Measurements from ENCODE around the gene STUB1.

Gene STUB1

DNA sequence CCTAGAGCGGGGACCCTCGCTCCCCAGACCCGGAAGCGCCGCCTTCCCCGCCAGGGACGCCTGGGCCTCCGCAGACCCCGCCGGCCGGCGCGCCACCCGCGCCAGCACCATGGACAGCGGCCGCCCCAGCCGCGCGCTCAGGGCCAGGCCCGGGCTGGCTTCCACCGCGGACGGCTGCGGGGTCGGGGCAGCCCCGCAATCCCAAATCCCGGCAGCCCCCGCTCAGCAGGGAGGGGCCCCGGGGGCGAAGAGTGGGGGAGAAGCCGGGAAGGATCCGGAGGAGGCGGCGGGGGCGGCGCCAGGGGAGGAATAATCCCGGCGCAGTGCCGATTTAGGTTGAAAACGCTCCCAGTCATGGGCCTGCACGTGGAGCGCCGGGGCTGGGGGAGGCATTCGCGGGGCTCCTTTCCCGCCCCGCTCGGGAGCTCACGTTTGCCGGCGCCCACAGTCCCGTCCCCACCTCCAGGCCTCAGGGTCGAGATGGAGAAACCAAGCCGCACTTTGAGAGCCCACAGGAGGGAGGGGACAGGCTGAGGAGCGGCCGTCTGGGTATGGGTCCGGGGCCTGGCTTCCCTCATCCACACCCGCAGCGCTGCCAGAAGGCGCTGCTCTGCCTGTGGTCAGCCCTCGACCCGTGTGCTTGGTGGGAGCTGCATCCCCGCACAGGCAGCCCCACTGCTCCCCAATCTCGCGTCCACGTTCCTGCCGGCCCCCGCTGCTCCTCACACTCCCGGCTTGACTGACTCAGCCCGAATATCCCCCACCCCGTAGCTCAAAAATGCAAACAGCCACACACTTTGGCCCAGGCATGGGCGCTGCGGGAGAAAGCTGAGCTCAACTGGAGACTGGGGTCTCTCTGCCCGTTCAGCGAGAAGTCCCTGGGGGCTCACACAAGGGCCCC is 20.7 kb downstream of the STUB1 start:
- CTCF ChIA-PET, result interaction anchor here (0.7 to 2.9 kb wide), 2 partner anchors 12 to 84 kb away, joined by 3 to 15 read pairs; no protein-coding TSS in a partner anchor
- H3K9me3 Mint-ChIP-seq, result no peaks in the 10 kb centered on the region
- H3K36me3 Mint-ChIP-seq, result no peaks in the 10 kb centered on the region
- H3K27me3 Mint-ChIP-seq, result peaks cover 78% of the 10 kb centered on the region
- H3K27ac Mint-ChIP-seq, result no peak overlapping the region
- H3K4me1 Mint-ChIP-seq, result peaks cover 24% of the 10 kb centered on the region
- peak; percentile 65 for DNase-seq
- H3K4me3 Mint-ChIP-seq, result no peak overlapping the region

GRCh38 chr16:702341-702740 is 22.1 kb downstream of the STUB1 start:
- CTCF ChIA-PET, result interaction anchor here (0.6 to 2.9 kb wide), 4 partner anchors 10 to 492 kb away, joined by 3 to 15 read pairs (median 3); no protein-coding TSS in a partner anchor
- Mint-ChIP-seq H3K27me3 (peaks cover 86% of the 10 kb centered on the region), H3K27ac (no peak overlapping the region)

DNA sequence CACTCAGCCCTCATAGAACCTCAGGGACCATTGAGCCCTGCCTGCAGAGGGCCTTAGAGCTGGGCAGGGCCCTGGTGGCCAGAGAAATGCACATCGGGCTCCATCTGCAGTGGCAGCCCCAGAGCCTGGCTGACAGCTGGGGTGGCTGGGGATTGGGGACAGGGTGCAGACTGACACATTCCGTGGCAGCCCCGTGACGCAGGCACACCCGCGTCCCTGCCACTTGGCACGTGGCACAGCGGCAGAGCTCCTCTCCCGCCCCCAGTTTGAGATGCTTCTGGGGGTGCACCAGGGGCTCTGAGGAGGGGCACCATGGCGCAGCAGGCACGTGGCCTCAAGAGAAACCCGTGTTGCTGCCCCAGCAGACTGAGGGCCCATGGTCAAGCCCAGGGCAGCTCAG is 23.2 kb downstream of the STUB1 start:
- no peak for DNase-seq
- no peaks in the 10 kb centered on the region for H3K9me3 Mint-ChIP-seq
- H3K27ac Mint-ChIP-seq, result no peak overlapping the region
- H3K27me3 Mint-ChIP-seq, result peaks cover 91% of the 10 kb centered on the region
- H3K4me1 Mint-ChIP-seq, result peaks cover 14% of the 10 kb centered on the region
- H3K36me3 Mint-ChIP-seq, result no peaks in the 10 kb centered on the region
- no peak overlapping the region for H3K4me3 Mint-ChIP-seq
- CTCF ChIA-PET, result interaction anchor here (1.5 to 2.9 kb wide), 2 partner anchors 9 to 82 kb away, joined by 4 to 15 read pairs; no protein-coding TSS in a partner anchor

More at GRCh38 chr16:702341-702740, 22.1 kb downstream of the STUB1 start:
- no peak for DNase-seq
- no peaks in the 10 kb centered on the region for H3K36me3 Mint-ChIP-seq
- no peaks in the 10 kb centered on the region for H3K9me3 Mint-ChIP-seq
- peaks cover 17% of the 10 kb centered on the region for H3K4me1 Mint-ChIP-seq
- H3K4me3 Mint-ChIP-seq, result no peak overlapping the region

- CTCF ChIA-PET, result interaction anchor here (1.5 to 2.9 kb wide), 2 partner anchors 8 to 81 kb away, joined by 4 to 15 read pairs; no protein-coding TSS in a partner anchor
- no peak for DNase-seq
- H3K4me3 Mint-ChIP-seq, result no peak overlapping the region
- H3K9me3 Mint-ChIP-seq, result no peaks in the 10 kb centered on the region
- H3K4me1 Mint-ChIP-seq, result peaks cover 11% of the 10 kb centered on the region
- H3K27ac Mint-ChIP-seq, result no peak overlapping the region
- H3K36me3 Mint-ChIP-seq, result no peaks in the 10 kb centered on the region
- peaks cover 92% of the 10 kb centered on the region for H3K27me3 Mint-ChIP-seq
These were observed 23.8 kb downstream of the STUB1 start for GRCh38 chr16:704047-704446.

GRCh38 chr16:704552-705380 is 24.6 kb downstream of the STUB1 start:
- peaks cover 92% of the 10 kb centered on the region for H3K27me3 Mint-ChIP-seq

DNA sequence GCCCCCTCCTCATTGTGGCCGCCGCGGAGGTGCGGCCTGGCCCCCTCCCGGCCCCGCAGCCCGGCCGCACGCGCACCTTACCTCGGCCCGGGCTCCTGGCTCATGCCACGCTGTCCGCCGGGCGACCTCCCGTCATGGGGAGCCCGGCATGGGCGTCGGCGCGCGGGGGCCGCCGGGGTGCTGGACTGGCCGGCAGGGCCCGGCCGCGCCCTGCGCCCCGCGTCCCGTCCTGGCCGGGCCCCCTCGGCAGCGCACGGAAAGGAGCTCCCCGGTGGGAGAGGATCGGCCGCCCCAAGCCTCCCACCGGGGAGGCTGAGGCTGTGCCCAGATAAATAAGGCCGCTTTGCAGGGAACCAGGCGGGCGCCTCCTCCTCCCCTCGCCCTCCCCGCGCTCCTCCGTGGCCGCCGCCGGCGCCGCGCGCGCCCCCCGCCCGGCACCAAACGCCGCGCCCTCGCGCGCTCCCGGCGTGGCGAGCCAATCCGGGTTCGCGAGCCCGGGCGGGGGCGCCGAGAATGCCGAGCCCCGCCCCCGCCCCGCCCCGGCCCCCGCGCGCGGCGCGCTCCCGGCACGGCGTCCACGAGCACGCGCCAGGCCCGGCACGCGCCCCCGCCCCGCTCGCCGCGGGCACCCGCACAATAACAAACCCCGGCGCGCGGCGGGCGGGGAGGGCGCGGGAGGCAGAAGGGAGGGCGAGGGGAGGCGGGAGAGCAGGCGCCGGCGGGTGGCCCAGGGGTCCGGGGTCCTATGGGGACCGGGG is 25.4 kb downstream of the STUB1 start, which contains the start of gene FBXL16:
Gene FBXL16 (minus strand): TSS at position 371 of the 758 bp plus-strand sequence. CDS start 8,396 bp downstream, outside the sequence.
- Mint-ChIP-seq H3K27me3 (peaks cover 92% of the 10 kb centered on the region), H3K4me3 (no peak within 1 kb of the TSS), H3K4me1 (peaks cover 3% of the 10 kb centered on the region), H3K36me3 (no peaks in the 10 kb centered on the region), H3K27ac (no peak within 1 kb of the TSS), H3K9me3 (no peaks in the 10 kb centered on the region)
- CTCF ChIA-PET, result no interaction called here
- no peak for DNase-seq

More at GRCh38 chr16:704552-705380, 24.6 kb downstream of the STUB1 start:
- no peak for DNase-seq
- Mint-ChIP-seq H3K4me3 (no peak overlapping the region), H3K27ac (no peak overlapping the region), H3K36me3 (no peaks in the 10 kb centered on the region), H3K4me1 (peaks cover 4% of the 10 kb centered on the region), H3K9me3 (no peaks in the 10 kb centered on the region)
- CTCF ChIA-PET, result interaction anchor here (1.5 kb wide), 1 partner anchor 81 kb away, joined by 4 read pairs; no protein-coding TSS in a partner anchor

DNA sequence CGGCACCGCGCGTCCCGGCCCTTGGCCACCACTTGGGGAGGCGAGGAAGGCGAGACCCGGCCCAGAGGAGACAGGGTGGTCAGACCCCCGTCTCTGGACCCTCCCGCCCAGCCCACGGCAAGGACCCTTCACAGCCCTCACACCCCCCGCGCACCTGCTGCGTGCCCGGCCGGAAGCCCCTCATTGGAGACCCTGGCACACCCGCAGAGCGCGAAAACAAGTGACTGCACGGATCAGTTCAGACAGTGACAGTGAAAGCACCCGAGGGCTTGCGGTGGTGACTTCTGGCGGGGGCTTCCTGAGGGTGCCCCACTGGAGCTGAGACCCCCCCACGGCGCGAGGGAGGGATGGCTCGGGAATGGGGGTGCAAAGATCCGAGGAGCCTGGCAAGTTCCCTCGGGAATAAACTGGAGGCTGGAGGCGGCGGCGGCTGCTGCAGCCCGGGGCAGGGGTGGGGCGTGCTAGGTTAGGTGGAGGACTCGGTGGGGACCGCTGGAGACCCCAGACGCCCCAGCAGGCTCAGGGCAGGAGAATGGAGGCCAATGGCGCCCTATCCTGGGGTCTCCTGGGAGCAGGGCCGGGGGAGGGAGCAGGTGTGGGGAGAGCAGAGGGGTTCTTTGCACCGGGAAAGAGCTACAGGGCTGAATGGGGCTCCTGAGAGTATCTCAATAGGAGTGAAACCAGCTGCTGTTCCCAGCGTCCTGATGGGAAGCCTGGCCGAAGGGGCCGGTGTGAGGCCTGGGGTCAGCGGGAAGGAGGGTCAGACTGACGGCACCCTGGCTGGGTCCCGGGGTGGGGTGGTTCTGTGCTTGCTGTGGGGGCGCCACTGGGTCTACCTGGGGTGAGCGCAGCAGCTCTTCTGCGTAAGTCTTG is 26.2 kb downstream of the STUB1 start:
- Mint-ChIP-seq H3K4me3 (no peak overlapping the region), H3K27me3 (peaks cover 92% of the 10 kb centered on the region)
- DNase-seq, result no peak

DNA sequence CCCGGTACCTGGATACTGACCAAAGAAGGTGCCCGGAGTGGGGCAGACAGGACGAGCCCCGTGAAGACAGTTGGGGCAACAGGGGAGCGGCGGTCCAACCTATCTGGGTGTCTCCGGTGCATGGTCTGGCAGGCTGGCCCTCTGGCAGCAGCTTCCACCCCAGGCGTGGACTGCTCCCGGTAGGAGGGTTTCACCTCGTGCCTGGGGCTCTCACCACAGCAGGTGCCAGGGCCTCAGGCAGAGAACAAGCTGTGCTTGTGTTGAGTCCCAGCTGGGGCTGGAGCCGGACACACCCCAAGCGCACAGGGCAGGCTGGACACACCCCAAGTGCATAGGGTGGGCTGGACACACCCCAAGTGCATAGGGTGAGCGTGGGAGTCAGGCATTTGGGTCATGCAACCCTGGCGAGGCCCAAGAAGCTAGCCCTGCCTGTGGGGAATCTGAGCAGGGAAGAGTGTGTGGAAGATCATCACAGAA is 26.9 kb downstream of the STUB1 start:
- CTCF ChIA-PET, result interaction anchor here (1.0 to 1.5 kb wide), 2 partner anchors 9 to 18 kb away, joined by 3 to 4 read pairs; no protein-coding TSS in a partner anchor
- Mint-ChIP-seq H3K9me3 (no peaks in the 10 kb centered on the region), H3K27me3 (peaks cover 92% of the 10 kb centered on the region)

More for the DNA sequence above, 26.2 kb downstream of the STUB1 start:
- Mint-ChIP-seq H3K36me3 (no peaks in the 10 kb centered on the region), H3K4me1 (peaks cover 3% of the 10 kb centered on the region), H3K27ac (peak overlapping the region; percentile 42), H3K9me3 (no peaks in the 10 kb centered on the region)
- CTCF ChIA-PET, result interaction anchor here (1.0 to 1.5 kb wide), 2 partner anchors 9 to 19 kb away, joined by 3 to 4 read pairs; no protein-coding TSS in a partner anchor

GRCh38 chr16:708019-708418 is 27.8 kb downstream of the STUB1 start:
- Mint-ChIP-seq H3K27ac (no peak overlapping the region), H3K36me3 (no peaks in the 10 kb centered on the region), H3K4me3 (no peak overlapping the region), H3K9me3 (no peaks in the 10 kb centered on the region), H3K27me3 (peaks cover 88% of the 10 kb centered on the region), H3K4me1 (peaks cover 6% of the 10 kb centered on the region)
- DNase-seq, result no peak
- CTCF ChIA-PET, result interaction anchor here (1.1 to 1.5 kb wide), 3 partner anchors 12 to 77 kb away, joined by 3 read pairs; no protein-coding TSS in a partner anchor

More for the DNA sequence above, 26.9 kb downstream of the STUB1 start:
- Mint-ChIP-seq H3K36me3 (no peaks in the 10 kb centered on the region), H3K4me3 (no peak overlapping the region), H3K27ac (peak overlapping the region; percentile 42), H3K4me1 (peaks cover 3% of the 10 kb centered on the region)
- DNase-seq, result no peak

DNA sequence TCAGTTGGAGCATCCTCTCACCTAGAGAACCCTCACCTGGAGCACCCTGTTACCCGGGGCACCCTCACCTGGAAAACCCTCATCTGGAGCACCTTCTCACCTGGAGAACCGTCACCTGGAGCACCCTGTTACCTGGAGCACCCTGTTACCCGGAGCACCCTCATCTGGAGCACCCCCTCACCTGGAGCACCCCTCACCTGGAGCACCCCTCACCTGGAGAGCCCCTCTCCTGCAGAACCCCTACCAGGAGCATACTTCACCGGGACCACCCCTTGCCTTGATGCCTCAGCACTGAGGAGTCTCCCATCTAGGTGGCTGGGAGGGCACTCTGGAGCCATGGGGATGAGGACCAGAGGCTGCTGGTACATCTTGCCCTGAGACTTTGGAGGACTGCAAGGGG is 28.7 kb downstream of the STUB1 start:
- DNase-seq, result no peak
- H3K27me3 Mint-ChIP-seq, result peaks cover 88% of the 10 kb centered on the region
- H3K27ac Mint-ChIP-seq, result no peak overlapping the region
- H3K4me1 Mint-ChIP-seq, result peaks cover 8% of the 10 kb centered on the region
- CTCF ChIA-PET, result interaction anchor here (1.1 to 6.7 kb wide), 3 partner anchors 11 to 76 kb away, joined by 3 to 94 read pairs (median 3); no protein-coding TSS in a partner anchor
- H3K4me3 Mint-ChIP-seq, result no peak overlapping the region
- no peaks in the 10 kb centered on the region for H3K36me3 Mint-ChIP-seq
- no peaks in the 10 kb centered on the region for H3K9me3 Mint-ChIP-seq

GRCh38 chr16:709566-710499 is 29.6 kb downstream of the STUB1 start:
- H3K36me3 Mint-ChIP-seq, result no peaks in the 10 kb centered on the region
- no peak for DNase-seq
- peaks cover 88% of the 10 kb centered on the region for H3K27me3 Mint-ChIP-seq

More at GRCh38 chr16:709566-710499, 29.6 kb downstream of the STUB1 start:
- Mint-ChIP-seq H3K4me1 (peaks cover 10% of the 10 kb centered on the region), H3K4me3 (no peak overlapping the region), H3K9me3 (no peaks in the 10 kb centered on the region), H3K27ac (no peak overlapping the region)
- CTCF ChIA-PET, result interaction anchor here (0.8 to 6.7 kb wide), 3 partner anchors 10 to 75 kb away, joined by 3 to 94 read pairs (median 6); partner anchors contain the start of gene ANTKMT
